ENCODE results near the gene SPRING1.

SPRING1 gene

GRCh38 chr12:116714175-116714574 is 23.7 kb downstream of the SPRING1 start:
- no peaks in the 10 kb centered on the region for H3K9me3 Mint-ChIP-seq
- no peak overlapping the region for H3K4me3 Mint-ChIP-seq
- H3K27ac Mint-ChIP-seq (ENCODE audit: low read depth): no peak overlapping the region
- H3K27me3 Mint-ChIP-seq: no peaks in the 10 kb centered on the region
- H3K4me1 Mint-ChIP-seq: peaks cover 2% of the 10 kb centered on the region
- ATAC-seq (replicated peaks; ENCODE audit: extremely low read depth, poor library complexity, severe bottlenecking) (no peak), DNase-seq (ENCODE audit: low spot score in 2 of 2) (no peak)
- peaks cover 37% of the 10 kb centered on the region for H3K36me3 Mint-ChIP-seq (ENCODE audit: insufficient read depth)

DNA sequence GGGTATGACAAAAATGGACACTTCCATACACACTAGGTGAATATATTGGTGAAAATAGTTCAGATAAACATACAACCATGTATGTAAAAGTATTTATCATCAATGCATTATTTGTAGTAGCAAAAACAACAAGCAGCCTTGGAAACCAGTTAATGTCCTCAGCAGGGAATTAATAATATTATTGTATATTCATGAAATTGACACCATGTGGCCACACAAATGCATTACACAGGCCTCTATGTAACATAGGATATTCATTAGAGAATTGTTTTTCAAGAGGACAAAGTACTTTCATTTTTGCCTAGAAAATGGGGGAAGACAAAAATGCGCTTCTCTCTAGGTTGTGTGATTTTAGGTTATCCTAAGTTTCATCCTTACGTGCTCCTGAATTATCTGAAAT is 24.3 kb downstream of the SPRING1 start:
- Mint-ChIP-seq H3K27me3 (peaks cover 6% of the 10 kb centered on the region), H3K9me3 (no peaks in the 10 kb centered on the region), H3K4me1 (peaks cover 8% of the 10 kb centered on the region), H3K27ac (ENCODE audit: low read depth) (no peak overlapping the region), H3K36me3 (ENCODE audit: insufficient read depth) (peaks cover 33% of the 10 kb centered on the region), H3K4me3 (no peak overlapping the region)
- DNase-seq (ENCODE audit: low spot score in 2 of 2) (no peak), ATAC-seq (replicated peaks; ENCODE audit: extremely low read depth, poor library complexity, severe bottlenecking) (no peak)

GRCh38 chr12:116712458-116713303 is 25.2 kb downstream of the SPRING1 start:
- peaks cover 9% of the 10 kb centered on the region for H3K4me1 Mint-ChIP-seq
- H3K36me3 Mint-ChIP-seq (ENCODE audit: insufficient read depth): peaks cover 26% of the 10 kb centered on the region
- no peak overlapping the region for H3K27ac Mint-ChIP-seq (ENCODE audit: low read depth)
- no peak overlapping the region for H3K4me3 Mint-ChIP-seq
- ATAC-seq (replicated peaks; ENCODE audit: extremely low read depth, poor library complexity, severe bottlenecking) (no peak), DNase-seq (ENCODE audit: low spot score in 2 of 2) (no peak)
- H3K9me3 Mint-ChIP-seq: no peaks in the 10 kb centered on the region
- H3K27me3 Mint-ChIP-seq: peaks cover 9% of the 10 kb centered on the region

- Mint-ChIP-seq H3K27me3 (peaks cover 9% of the 10 kb centered on the region), H3K4me1 (peaks cover 9% of the 10 kb centered on the region), H3K9me3 (no peaks in the 10 kb centered on the region), H3K4me3 (no peak overlapping the region), H3K27ac (ENCODE audit: low read depth) (peak overlapping the region; percentile 71), H3K36me3 (ENCODE audit: insufficient read depth) (peaks cover 5% of the 10 kb centered on the region)
- ATAC-seq (replicated peaks; ENCODE audit: extremely low read depth, poor library complexity, severe bottlenecking): no peak
- no peak for DNase-seq (ENCODE audit: low spot score in 2 of 2)
Measured at GRCh38 chr12:116710370-116711150, 27.3 kb downstream of the SPRING1 start.

- DNase-seq (ENCODE audit: low spot score in 2 of 2) (no peak), ATAC-seq (replicated peaks; ENCODE audit: extremely low read depth, poor library complexity, severe bottlenecking) (no peak)
- no peak overlapping the region for H3K4me3 Mint-ChIP-seq
- peaks cover 9% of the 10 kb centered on the region for H3K27me3 Mint-ChIP-seq
- peaks cover 3% of the 10 kb centered on the region for H3K36me3 Mint-ChIP-seq (ENCODE audit: insufficient read depth)
- no peak overlapping the region for H3K27ac Mint-ChIP-seq (ENCODE audit: low read depth)
- peaks cover 9% of the 10 kb centered on the region for H3K4me1 Mint-ChIP-seq
- no peaks in the 10 kb centered on the region for H3K9me3 Mint-ChIP-seq
Measured at GRCh38 chr12:116709768-116710167, 28.1 kb downstream of the SPRING1 start.

- Mint-ChIP-seq H3K27ac (ENCODE audit: low read depth) (no peak overlapping the region), H3K27me3 (peaks cover 9% of the 10 kb centered on the region), H3K4me3 (no peak overlapping the region), H3K9me3 (no peaks in the 10 kb centered on the region), H3K36me3 (ENCODE audit: insufficient read depth) (peaks cover 2% of the 10 kb centered on the region), H3K4me1 (peaks cover 9% of the 10 kb centered on the region)
- ATAC-seq (replicated peaks; ENCODE audit: extremely low read depth, poor library complexity, severe bottlenecking): peak; percentile 78
- DNase-seq (ENCODE audit: low spot score in 2 of 2): peak; percentile 20 to 22
Measured at GRCh38 chr12:116708826-116709756, 28.8 kb downstream of the SPRING1 start.

GRCh38 chr12:116707751-116708150 is 30.1 kb downstream of the SPRING1 start:
- peaks cover 2% of the 10 kb centered on the region for H3K36me3 Mint-ChIP-seq (ENCODE audit: insufficient read depth)
- peaks cover 14% of the 10 kb centered on the region for H3K4me1 Mint-ChIP-seq
- peaks cover 19% of the 10 kb centered on the region for H3K27me3 Mint-ChIP-seq
- no peaks in the 10 kb centered on the region for H3K9me3 Mint-ChIP-seq
- DNase-seq (ENCODE audit: low spot score in 2 of 2) (no peak), ATAC-seq (replicated peaks; ENCODE audit: extremely low read depth, poor library complexity, severe bottlenecking) (no peak)
- no peak overlapping the region for H3K27ac Mint-ChIP-seq (ENCODE audit: low read depth)
- no peak overlapping the region for H3K4me3 Mint-ChIP-seq

GRCh38 chr12:116703214-116703795 is 34.6 kb downstream of the SPRING1 start:
- Mint-ChIP-seq H3K27ac (ENCODE audit: low read depth) (no peak overlapping the region), H3K4me3 (no peak overlapping the region), H3K27me3 (peaks cover 10% of the 10 kb centered on the region), H3K9me3 (no peaks in the 10 kb centered on the region), H3K36me3 (ENCODE audit: insufficient read depth) (peaks cover 1% of the 10 kb centered on the region), H3K4me1 (peaks cover 5% of the 10 kb centered on the region)
- no peak for ATAC-seq (replicated peaks; ENCODE audit: extremely low read depth, poor library complexity, severe bottlenecking)
- peak; percentile 47 to 48 for DNase-seq (ENCODE audit: low spot score in 2 of 2)

GRCh38 chr12:116701432-116701831 is 36.4 kb downstream of the SPRING1 start:
- peaks cover 14% of the 10 kb centered on the region for H3K27me3 Mint-ChIP-seq

GRCh38 chr12:116700066-116700465 is 37.8 kb downstream of the SPRING1 start:
- DNase-seq (ENCODE audit: low spot score in 2 of 2) (no peak), ATAC-seq (replicated peaks; ENCODE audit: extremely low read depth, poor library complexity, severe bottlenecking) (no peak)
- Mint-ChIP-seq H3K36me3 (ENCODE audit: insufficient read depth) (peaks cover 2% of the 10 kb centered on the region), H3K4me3 (no peak overlapping the region), H3K4me1 (peaks cover 5% of the 10 kb centered on the region), H3K27me3 (peaks cover 28% of the 10 kb centered on the region), H3K27ac (ENCODE audit: low read depth) (no peak overlapping the region), H3K9me3 (no peaks in the 10 kb centered on the region)

More at GRCh38 chr12:116701432-116701831, 36.4 kb downstream of the SPRING1 start:
- ATAC-seq (replicated peaks; ENCODE audit: extremely low read depth, poor library complexity, severe bottlenecking) (no peak), DNase-seq (ENCODE audit: low spot score in 2 of 2) (no peak)
- Mint-ChIP-seq H3K36me3 (ENCODE audit: insufficient read depth) (peaks cover 2% of the 10 kb centered on the region), H3K4me3 (no peak overlapping the region), H3K9me3 (no peaks in the 10 kb centered on the region), H3K27ac (ENCODE audit: low read depth) (no peak overlapping the region), H3K4me1 (peaks cover 5% of the 10 kb centered on the region)

- peaks cover 2% of the 10 kb centered on the region for H3K36me3 Mint-ChIP-seq (ENCODE audit: insufficient read depth)
- no peak for ATAC-seq (replicated peaks; ENCODE audit: extremely low read depth, poor library complexity, severe bottlenecking)
Measured at GRCh38 chr12:116698554-116699075, 39.3 kb downstream of the SPRING1 start.

More at GRCh38 chr12:116698554-116699075, 39.3 kb downstream of the SPRING1 start:
- H3K4me3 Mint-ChIP-seq: no peak overlapping the region
- H3K27me3 Mint-ChIP-seq: peaks cover 41% of the 10 kb centered on the region
- no peaks in the 10 kb centered on the region for H3K9me3 Mint-ChIP-seq
- no peak for DNase-seq (ENCODE audit: low spot score in 2 of 2)
- H3K4me1 Mint-ChIP-seq: peaks cover 5% of the 10 kb centered on the region
- H3K27ac Mint-ChIP-seq (ENCODE audit: low read depth): no peak overlapping the region
